GM12801 (cell line): ENCODE measurements around the gene ATP10D.

ENCODE experiments used
- TF ChIP-seq, protein P1 (sequence below): IDR thresholded peaks from one replicate; pipeline ENCODE4 v1.5.1; 2011; ENCODE audit warnings: control low read depth; ENCODE audit not compliant: insufficient read length; ENCODE audit errors: extremely low read depth

The ATP10D gene

DNA sequence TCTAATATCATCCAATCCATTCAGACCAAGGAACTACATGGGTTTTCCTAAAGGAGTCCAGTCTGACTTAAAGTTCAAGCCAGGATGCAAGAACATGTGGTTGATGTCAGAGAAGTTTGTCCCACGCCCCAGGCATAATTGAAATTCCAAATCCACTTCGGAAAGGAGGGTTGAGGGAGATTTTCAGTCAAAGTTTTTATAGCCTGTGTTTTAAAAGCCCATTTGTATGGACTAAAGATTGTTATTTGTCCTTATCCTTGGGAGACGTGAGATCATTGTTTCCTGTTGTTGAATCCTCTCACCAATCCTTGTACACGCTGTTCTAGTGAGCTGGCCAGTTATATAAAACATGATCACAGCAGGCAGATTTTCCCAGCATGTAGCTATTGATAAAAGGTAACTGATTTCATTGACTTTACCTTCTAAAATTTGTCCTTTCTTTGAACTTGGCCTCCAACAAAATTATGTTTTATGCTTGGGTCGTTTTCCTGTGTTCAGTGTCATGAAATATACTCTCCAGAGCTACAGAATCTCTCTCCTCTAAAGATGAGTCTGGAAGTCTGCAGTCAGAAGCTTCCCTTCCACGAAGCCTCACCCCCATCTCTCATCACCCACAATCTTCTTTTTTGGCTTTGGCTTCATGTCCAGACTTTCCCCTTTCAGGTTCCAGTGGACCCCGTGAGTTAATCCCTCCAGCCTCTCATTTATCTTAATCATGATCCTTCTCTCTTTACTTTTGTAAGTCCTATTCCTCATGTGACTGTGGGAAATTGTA lies 92.9 kb downstream of the ATP10D start:
- TF ChIP-seq, protein P1, sequence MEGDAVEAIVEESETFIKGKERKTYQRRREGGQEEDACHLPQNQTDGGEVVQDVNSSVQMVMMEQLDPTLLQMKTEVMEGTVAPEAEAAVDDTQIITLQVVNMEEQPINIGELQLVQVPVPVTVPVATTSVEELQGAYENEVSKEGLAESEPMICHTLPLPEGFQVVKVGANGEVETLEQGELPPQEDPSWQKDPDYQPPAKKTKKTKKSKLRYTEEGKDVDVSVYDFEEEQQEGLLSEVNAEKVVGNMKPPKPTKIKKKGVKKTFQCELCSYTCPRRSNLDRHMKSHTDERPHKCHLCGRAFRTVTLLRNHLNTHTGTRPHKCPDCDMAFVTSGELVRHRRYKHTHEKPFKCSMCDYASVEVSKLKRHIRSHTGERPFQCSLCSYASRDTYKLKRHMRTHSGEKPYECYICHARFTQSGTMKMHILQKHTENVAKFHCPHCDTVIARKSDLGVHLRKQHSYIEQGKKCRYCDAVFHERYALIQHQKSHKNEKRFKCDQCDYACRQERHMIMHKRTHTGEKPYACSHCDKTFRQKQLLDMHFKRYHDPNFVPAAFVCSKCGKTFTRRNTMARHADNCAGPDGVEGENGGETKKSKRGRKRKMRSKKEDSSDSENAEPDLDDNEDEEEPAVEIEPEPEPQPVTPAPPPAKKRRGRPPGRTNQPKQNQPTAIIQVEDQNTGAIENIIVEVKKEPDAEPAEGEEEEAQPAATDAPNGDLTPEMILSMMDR: no peak

DNA sequence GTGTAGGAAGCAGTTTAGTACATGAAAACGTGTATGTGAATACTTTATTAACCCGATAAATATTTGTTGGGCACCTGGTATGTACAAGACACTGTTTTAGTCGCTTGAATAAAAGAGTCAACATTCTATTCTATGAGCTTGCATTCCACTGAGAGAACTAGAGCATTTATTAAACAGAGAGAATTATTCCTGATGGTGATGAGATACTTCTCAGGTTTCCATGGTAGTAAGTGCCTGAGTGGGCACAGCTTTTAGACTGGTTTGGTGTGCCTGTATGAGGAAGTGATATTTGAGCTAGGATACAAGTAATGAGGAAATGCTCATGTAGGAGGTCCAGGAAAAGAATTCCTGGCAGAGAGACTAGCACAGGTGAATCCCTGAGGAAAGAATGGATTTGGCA lies 94.2 kb downstream of the ATP10D start:
- TF ChIP-seq, protein P1: no peak

DNA sequence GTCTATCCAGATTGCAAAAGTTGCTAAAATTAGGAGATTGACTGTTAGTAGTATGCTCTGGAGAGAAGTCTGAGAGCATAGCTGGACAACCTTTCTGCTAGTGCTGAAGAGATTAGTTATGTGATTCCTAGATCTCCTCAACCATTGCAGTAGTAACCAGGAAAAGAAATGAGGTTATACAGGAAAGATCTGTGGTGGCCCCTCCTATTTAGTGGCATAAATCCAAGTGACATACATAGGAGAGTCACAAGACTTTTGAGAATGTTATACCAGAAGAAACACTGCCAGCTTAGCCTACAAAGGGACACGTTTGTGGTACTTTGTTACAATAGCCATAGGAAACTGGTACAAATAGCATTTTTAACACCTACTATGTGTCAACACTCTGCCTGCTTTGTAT lies 105.2 kb downstream of the ATP10D start:
- TF ChIP-seq, protein P1: no peak

DNA sequence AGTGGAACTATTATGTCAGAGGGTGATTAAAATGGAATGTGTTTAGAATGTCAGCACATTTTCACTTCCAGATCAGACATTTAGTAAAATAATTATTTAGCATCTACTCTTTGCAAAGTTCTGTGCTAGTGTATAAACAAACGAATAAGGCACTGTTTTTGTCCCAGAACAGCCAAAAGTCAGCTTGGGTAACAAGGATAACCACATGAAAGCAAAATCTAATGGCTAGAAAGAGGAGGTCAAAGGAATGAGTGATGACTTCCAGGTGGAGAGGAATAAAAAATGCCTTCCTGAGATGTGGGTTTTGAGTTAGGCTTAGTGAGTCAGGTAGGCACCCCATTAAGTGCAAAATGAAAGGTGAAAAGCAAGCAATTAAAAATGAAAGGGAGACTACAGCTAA lies 112.6 kb downstream of the ATP10D start:
- TF ChIP-seq, protein P1: no peak

DNA sequence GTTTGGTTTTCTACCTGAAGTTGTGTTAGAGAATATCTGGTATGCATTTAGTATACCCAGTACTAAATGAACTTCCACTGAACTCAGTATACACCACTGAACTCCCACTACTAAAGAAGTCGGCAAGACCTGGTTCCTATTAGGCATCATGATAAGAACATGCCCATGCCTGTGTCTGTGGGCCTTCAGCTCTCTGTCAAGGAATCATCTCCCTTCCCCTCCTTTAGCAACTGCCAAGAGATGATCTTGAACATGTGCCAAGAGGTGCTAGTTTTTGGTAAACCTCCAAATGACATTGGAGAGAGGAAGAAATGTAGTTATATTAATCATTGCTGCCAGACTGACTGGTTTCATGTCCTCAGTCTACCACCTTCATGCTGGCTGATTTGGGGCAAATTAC lies 113.2 kb downstream of the ATP10D start:
- TF ChIP-seq, protein P1: no peak

DNA sequence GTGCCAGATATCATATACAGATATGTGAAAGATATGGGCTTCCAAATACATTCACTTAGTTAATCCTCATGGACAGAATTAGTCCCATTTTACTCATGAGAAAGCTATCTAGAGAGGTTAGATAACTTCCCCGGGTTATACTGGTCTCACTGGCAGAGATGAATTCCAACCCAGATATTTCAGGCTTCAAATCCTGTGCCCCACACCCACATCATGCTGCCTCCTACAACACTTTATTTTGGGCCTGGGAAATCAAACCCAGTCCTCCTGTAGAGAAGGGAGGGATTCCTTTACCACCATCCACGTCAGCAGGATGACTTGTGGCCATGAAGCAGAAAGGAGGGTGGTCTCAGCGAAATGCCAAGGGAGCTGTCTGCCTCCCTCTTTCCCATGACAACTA lies 113.8 kb downstream of the ATP10D start:
- TF ChIP-seq, protein P1: no peak

DNA sequence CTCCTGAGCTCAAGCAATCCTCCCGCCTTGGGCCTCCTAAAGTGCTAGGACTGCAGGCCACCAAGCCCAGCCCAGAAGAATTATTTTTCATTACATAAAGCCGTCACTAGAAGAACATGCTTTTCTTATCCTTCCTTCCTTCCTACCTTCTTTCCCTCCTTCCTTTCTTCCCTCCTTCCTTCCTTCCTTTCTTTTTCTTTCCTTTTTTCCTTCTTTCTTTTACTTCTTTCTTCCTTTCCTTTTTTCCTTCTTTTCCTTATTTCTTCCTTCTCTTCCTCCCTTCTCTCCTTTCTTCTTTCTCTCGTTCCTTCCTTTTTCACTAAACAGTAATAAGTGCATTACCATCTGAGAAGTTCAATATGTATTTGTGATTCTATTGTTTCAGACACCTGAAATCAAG lies 121.4 kb downstream of the ATP10D start:
- TF ChIP-seq, protein P1: no peak
